SJSA1 (cell line): ENCODE data around the gene CHRND. TPM values are rescaled to one million over a fixed set of nuclear protein-coding genes. Genes with fewer than 3 reads are reported as not detected.

ENCODE experiments used
- DNase-seq, 2 experiments: peaks; one replicate each; pipeline ENCODE4 v3.0.0-alpha.2; 2015 to 2020; ENCODE audit warnings: low spot score in 2 of 2, low read depth in 1 of 2
- H3K27ac ChIP-seq: fragments of 250-450 bp; sonication (Bioruptor Pico); 2 replicates; pipeline ENCODE4 v1.5.1; 2020; ENCODE audit warnings: mild to moderate bottlenecking, moderate library complexity
- H3K27me3 ChIP-seq: fragments of 250-450 bp; sonication (Bioruptor Pico); replicated peaks from 2 replicates; pipeline ENCODE4 v1.5.1; 2020; ENCODE audit warnings: mild to moderate bottlenecking, moderate library complexity
- H3K36me3 ChIP-seq: fragments of 250-450 bp; sonication (Bioruptor Pico); 2 replicates; pipeline ENCODE4 v1.5.1; 2020; ENCODE audit warnings: mild to moderate bottlenecking
- H3K4me1 ChIP-seq: fragments of 250-450 bp; sonication (Bioruptor Pico); replicated peaks from 2 replicates; pipeline ENCODE4 v1.6.1; 2021; ENCODE audit warnings: mild to moderate bottlenecking
- H3K4me3 ChIP-seq: fragments of 250-450 bp; sonication (Bioruptor Pico); 2 replicates; pipeline ENCODE4 v1.5.1; 2020; ENCODE audit warnings: mild to moderate bottlenecking
- H3K9me3 ChIP-seq: fragments of 250-450 bp; sonication (Bioruptor Pico); replicated peaks from 2 replicates; pipeline ENCODE4 v1.5.1; 2020; ENCODE audit warnings: mild to moderate bottlenecking
- total RNA-seq: library from RNA; depleted of rRNA; stranded (reverse); fragments of >200 nt; shearing (Covaris generic); gene quantifications from 2 replicates; pipeline ENCODE4 v1.2.3, GENCODE V29; 2014; rRNA removed

CHRND gene
- total RNA-seq, 1 experiment from 2014 or later: not detected

GRCh38 chr2:232580648-232580981 is 54.7 kb downstream of the CHRND start:
- Histone ChIP-seq H3K36me3 (peaks cover 33% of the 10 kb centered on the region), H3K9me3 (no peaks in the 10 kb centered on the region), H3K27ac (no peak overlapping the region), H3K4me3 (no peak overlapping the region), H3K27me3 (no peaks in the 10 kb centered on the region), H3K4me1 (no peaks in the 10 kb centered on the region)
- DNase-seq: no peak

DNA sequence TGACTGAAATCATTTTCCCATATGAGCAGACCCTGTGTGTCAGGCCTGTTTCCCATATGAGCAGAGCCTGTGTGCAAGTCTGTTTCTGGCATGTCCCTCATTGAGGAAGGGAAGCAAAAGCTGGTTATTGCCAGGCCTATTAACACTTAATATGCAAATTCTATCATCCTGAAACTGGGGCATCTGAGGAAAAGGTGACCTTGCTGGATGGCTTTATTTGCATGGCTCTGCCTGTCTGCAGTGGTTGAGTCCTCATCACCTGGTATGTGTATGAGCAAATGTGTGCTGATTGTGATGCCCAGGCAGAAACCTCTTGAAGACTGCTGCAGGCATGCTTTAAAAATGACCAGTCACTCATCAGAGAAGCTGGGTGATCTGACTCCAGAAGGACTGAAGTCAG is 55.8 kb downstream of the CHRND start:
- Histone ChIP-seq H3K4me3 (no peak overlapping the region), H3K36me3 (peaks cover 30% of the 10 kb centered on the region), H3K27me3 (no peaks in the 10 kb centered on the region), H3K9me3 (no peaks in the 10 kb centered on the region), H3K4me1 (no peaks in the 10 kb centered on the region), H3K27ac (no peak overlapping the region)
- no peak for DNase-seq

DNA sequence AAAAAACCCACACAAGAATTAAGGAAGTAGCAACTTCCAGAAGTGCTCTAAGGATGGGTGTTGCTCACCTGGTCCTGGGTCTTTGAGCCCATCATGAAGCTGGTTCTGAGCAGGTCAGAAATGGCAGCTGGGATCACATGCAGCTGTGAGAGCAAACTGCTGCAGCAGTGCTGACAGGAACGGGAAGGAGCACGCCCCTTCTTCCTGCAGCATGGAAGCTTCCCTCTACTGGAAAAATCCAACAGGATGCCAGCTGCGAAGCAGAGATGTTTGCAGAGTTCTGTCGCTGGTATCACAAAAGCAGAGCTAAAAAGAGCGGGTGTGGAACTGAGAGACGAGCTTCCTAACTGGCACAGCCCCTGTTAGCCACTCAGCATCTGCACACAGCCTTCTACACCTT is 58.3 kb downstream of the CHRND start:
- peaks cover 21% of the 10 kb centered on the region for H3K36me3 ChIP-seq
- H3K4me1 ChIP-seq: no peaks in the 10 kb centered on the region
- H3K27ac ChIP-seq: no peak overlapping the region
- no peaks in the 10 kb centered on the region for H3K9me3 ChIP-seq
- DNase-seq: no peak
- H3K27me3 ChIP-seq: no peaks in the 10 kb centered on the region
- H3K4me3 ChIP-seq: no peak overlapping the region

Other genes starting within 250 kb of the CHRND start
- 0.45 TPM in 1 of 2 replicates, not detected in the other for gene ALPP, start 147.4 kb upstream of the CHRND start, total RNA-seq
- 0.03 TPM in 1 of 2 replicates, not detected in the other for gene ALPG, start 119.3 kb upstream of the CHRND start, total RNA-seq
- gene ALPI, start 70.0 kb upstream of the CHRND start, total RNA-seq: not detected in 2 replicates
- not detected in 2 replicates for gene ECEL1, start 38.3 kb upstream of the CHRND start, total RNA-seq
- not detected in 2 replicates for gene PRSS56, start 5.8 kb upstream of the CHRND start, total RNA-seq
- not detected in 2 replicates for gene CHRNG, start 13.5 kb downstream of the CHRND start, total RNA-seq
- 3.7 and 5.0 TPM in 2 replicates for gene TIGD1, start 24.4 kb downstream of the CHRND start, total RNA-seq
- 105 and 124 TPM in 2 replicates for gene EIF4E2, start 24.5 kb downstream of the CHRND start, total RNA-seq
- 0.66 and 1.4 TPM in 2 replicates for gene EFHD1, start 107.4 kb downstream of the CHRND start, total RNA-seq
- gene GIGYF2, start 171.2 kb downstream of the CHRND start, total RNA-seq: 42.5 and 51.0 TPM in 2 replicates